ENCODE results near the gene ATXN7. TPM values are rescaled to one million over a fixed set of nuclear protein-coding genes. Genes with fewer than 3 reads are reported as not detected.
A peak's percentile ranks its signal among the peaks of the same experiment; 100 is the strongest.

ATXN7 gene
- total and polyA plus RNA-seq, 2 of the 13 experiments (the other 11 are each of a cell fraction or from before 2014, with no cell fraction given): 13.8 to 20.0 TPM

- no peak for TF ChIP-seq SP1 (IDR thresholded peaks at IDR 0.05)
- TF ChIP-seq SP1 (CRISPR knock-in tag; IDR thresholded peaks at IDR 0.05): no peak
- no peak for TF ChIP-seq FIP1L1 (IDR thresholded peaks at IDR 0.05; ENCODE audit: borderline replicate concordance, insufficient read depth, low read depth, low read length)
- TF ChIP-seq MAZ (IDR thresholded peaks at IDR 0.05; ENCODE audit: borderline replicate concordance, low read depth, low read length): no peak
- TF ChIP-seq MAZ (CRISPR knock-in tag; IDR thresholded peaks at IDR 0.05; ENCODE audit: low read depth): no peak
- TF ChIP-seq ZNF251 (CRISPR knock-in tag; IDR thresholded peaks at IDR 0.05): no peak
- no peak for TF ChIP-seq UBTF (CRISPR knock-in tag; IDR thresholded peaks at IDR 0.05)
- TF ChIP-seq ZNF337 (CRISPR knock-in tag; IDR thresholded peaks at IDR 0.05; ENCODE audit: borderline replicate concordance, low read depth): no peak
- TF ChIP-seq NR2C2 (CRISPR knock-in tag; IDR thresholded peaks at IDR 0.05; ENCODE audit: borderline replicate concordance): no peak
Measured at GRCh38 chr3:63947594-63947993, 83.9 kb downstream of the ATXN7 start (continued).

GRCh38 chr3:63949005-63949404 is 85.3 kb downstream of the ATXN7 start:
- Histone ChIP-seq H3K4me1 (ENCODE audit: insufficient read depth, low read length) (peaks cover 43% of the 10 kb centered on the region), H4K20me1 (ENCODE audit: insufficient read depth, low read length) (peaks cover 3% of the 10 kb centered on the region), H3K27me3 (ENCODE audit: control insufficient read depth in 1 of 2, insufficient read depth in 2 of 2, low read length in 2 of 2) (no peaks in the 10 kb centered on the region), H3K36me3 (replicated peaks in 1 of 2; ENCODE audit: control insufficient read depth in 1 of 2, insufficient read depth in 2 of 2, low read length in 2 of 2) (peaks cover 1 to 14% of the 10 kb centered on the region in 2 experiments; a peak in 3 of 5 replicates), H3K79me2 (ENCODE audit: insufficient read depth, low read length) (peaks cover 21% of the 10 kb centered on the region), H3K27ac (ENCODE audit: extremely low read length, insufficient read depth, low read length) (peak overlapping the region; percentile 25), H2AFZ (ENCODE audit: low read length) (no peak overlapping the region), H3K9me3 (ENCODE audit: low read length) (no peaks in the 10 kb centered on the region), H3K9ac (ENCODE audit: insufficient read depth, low read depth, low read length) (no peak overlapping the region), H3K4me2 (ENCODE audit: low read depth, low read length) (no peak overlapping the region), H3K4me3 (replicated peaks in 1 of 3; ENCODE audit: insufficient read depth in 1 of 3, low read depth in 2 of 3, low read length in 3 of 3) (no peak overlapping the region)
- in situ Hi-C loops (cut with HindIII; ENCODE audit: extremely low pct_ligation_motif_present, low pct_unique_long_range_greater_than_20kb): no loop called here
- WGBS (ENCODE audit: low lambda C conversion rate): 98% methylated on average over 2 of the region's 2 CpGs
- CTCF ChIA-PET (ENCODE audit: low intra/inter-chr PET ratio, low total read pairs): no interaction called here
- POLR2A ChIA-PET: interaction anchor here (0.7 kb wide), 1 partner anchor 15 kb away, joined by 3 read pairs; no protein-coding TSS in a partner anchor
- ATAC-seq: no peak
- FAIRE-seq: no peak
- no peak for DNase-seq (ENCODE audit: low spot score)
- intact Hi-C loops (cut with micrococcal nuclease; ENCODE audit: unreplicated experiment): no loop called here
- no TSS peak for BruUV-seq (replicated peaks)
- TF ChIP-seq FOXC1 (CRISPR knock-in tag; IDR thresholded peaks at IDR 0.05; ENCODE audit: borderline replicate concordance) (no peak), ZNF280D (CRISPR knock-in tag; IDR thresholded peaks at IDR 0.05) (no peak), HDAC6 (IDR thresholded peaks at IDR 0.05; ENCODE audit: low read depth, low read length) (no peak), FOXO1 (CRISPR knock-in tag; IDR thresholded peaks at IDR 0.05) (no peak), SNAPC2 (CRISPR knock-in tag; IDR thresholded peaks at IDR 0.05) (no peak), ELF1 (CRISPR knock-in tag; IDR thresholded peaks at IDR 0.05) (no peak), GTF3A (CRISPR knock-in tag; conservative IDR thresholded peaks at IDR 0.05) (no peak), ZNF83 (CRISPR knock-in tag; IDR thresholded peaks at IDR 0.05; ENCODE audit: borderline replicate concordance) (no peak), ZFP36L1 (CRISPR knock-in tag; IDR thresholded peaks at IDR 0.05) (no peak), CBX5 (CRISPR knock-in tag; IDR thresholded peaks at IDR 0.05; ENCODE audit: borderline replicate concordance) (no peak)

All from HepG2 (cell line).